ENCODE measurements around the gene CYP20A1.
"Not testable (repeated sequence)": the region's sequence is repeated elsewhere in the genome, so short reads cannot be mapped to it uniquely, and the experiment has no call there.

Gene CYP20A1

DNA sequence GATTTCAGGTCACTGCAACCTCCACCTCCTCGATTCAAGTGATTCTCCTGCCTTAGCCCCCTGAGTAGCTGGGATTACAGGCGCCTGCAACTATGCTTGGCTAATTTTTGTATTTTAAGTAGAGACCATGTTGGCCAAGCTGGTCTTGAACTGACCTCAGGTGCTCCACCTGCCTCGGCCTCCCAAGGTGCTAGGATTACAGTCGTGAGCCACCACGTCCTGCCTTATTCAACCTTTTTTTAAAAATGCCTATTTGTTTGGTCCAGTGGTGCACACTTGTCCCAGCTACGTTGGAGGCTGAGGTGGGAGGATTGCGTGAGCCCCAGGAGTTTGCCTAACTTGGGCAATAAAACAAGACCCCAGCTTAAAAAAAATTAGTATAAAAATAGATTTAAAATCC is 43.3 kb downstream of the CYP20A1 start:
- no peak for DNase-seq

DNA sequence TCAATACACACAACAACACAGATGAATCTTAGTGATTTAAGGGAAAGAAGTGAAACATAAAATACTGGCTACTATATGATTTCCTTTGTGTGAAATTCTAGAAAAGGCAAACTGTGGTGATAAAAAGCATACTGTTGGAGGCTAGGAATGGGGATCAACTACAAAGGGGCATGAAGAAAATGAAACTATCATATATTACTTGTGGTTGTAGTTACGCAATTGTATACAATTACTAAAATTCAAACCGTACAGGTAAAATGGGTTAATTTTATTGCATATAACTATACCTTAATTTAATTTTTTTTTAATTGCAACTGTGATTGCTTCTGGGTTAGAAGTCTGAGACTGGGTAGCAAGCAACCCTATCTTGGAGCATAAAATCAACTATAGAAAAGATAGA is 47.7 kb downstream of the CYP20A1 start:
- no peak for DNase-seq

- no peak for DNase-seq
Observed at GRCh38 chr2:203301667-203302066, 62.8 kb downstream of the CYP20A1 start.

- DNase-seq: not testable (repeated sequence)
Observed at GRCh38 chr2:203302586-203302985, 63.8 kb downstream of the CYP20A1 start.

GRCh38 chr2:203310688-203311436 is 72.0 kb downstream of the CYP20A1 start:
- DNase-seq: no peak

- DNase-seq: no peak
Observed at GRCh38 chr2:203326356-203326755, 87.5 kb downstream of the CYP20A1 start.

GRCh38 chr2:203327582-203327900 is 88.7 kb downstream of the CYP20A1 start:
- DNase-seq: peak in 1 of 2 experiments; percentile 58

DNA sequence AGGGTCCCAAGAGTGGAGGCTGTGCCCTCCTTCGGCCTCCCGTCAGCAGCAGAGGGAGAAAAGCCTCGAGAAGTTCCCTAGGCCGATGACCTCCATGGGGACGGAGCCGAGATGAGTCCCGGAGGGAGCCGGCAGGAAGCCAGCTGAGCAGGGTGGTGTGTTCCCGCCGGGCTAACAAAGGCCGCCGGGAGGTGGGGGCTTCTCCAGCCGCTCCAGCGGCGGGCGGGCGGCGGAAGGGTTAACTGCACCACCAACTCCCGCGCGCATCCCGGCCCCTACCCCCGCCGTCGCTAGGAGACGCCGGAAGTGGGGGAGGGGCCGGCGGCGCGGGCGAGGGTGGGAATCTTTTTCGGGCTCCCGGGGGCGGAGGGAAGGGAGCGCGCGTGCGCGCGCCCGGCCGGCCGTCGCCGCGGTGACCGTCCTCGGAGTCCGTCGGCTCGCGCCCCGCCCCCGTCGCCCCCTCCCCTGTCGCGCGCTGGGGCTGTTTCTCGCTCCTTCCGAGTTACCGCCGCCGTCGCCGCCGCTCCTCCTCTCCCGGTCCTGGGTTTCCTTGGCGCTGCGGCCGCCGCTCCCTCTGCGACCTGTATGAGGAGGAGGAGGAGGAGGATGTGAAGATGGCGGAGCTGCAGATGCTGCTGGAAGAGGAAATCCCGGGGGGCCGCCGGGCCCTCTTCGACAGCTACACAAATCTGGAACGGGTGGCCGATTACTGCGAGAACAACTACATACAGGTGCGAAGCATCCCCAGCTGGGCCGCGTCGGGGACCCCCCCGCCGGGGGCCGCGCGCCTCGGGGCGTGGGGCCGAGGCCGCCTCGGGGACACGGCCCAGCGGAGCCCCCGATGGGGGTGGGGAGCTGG is 89.3 kb downstream of the CYP20A1 start, which contains the start of gene ABI2:
TSS of gene ABI2 (plus strand) at position 494 of the 859 bp plus-strand sequence. CDS start at position 615, 121 bp downstream.
- DNase-seq: peak; percentile 74 to 96

DNA sequence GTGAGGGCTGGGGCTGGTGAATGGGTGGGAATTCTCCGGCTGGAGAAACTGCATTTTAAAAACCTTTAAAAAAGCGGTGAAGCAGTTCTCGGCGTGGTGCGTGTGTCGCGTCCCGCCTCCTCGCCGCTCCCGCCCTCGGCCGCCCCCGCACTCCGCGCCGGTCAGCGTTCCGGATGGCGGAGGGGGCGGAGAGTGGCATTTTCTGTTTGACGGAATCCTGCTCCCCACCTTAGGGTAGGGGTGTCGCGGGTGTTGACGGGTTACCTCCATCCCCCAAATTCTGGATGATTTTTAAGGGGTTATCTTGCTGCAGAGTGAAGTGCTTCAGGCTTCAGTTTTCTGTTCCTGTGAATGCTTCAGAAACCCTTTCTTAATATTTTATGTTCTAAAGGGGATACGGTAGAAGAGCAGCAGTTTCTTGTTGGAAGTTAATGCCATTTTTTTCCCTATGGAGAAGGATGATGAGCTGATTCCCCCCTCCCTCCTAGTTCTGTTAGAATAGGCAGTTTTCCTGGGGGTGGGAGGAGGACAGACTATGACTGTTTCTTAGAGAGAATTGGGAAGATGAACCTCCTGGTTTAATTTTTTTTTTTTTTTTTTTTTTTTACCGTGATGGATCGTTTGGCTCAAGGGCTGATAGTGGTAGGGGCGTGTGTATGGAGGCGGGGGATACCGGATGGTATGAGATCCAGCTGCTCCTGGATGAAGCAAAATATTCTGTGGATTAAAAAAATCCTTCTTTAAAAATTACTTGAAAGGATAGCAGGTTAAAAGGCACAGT is 90.1 kb downstream of the CYP20A1 start:
- DNase-seq: peak; percentile 30 to 71

DNA sequence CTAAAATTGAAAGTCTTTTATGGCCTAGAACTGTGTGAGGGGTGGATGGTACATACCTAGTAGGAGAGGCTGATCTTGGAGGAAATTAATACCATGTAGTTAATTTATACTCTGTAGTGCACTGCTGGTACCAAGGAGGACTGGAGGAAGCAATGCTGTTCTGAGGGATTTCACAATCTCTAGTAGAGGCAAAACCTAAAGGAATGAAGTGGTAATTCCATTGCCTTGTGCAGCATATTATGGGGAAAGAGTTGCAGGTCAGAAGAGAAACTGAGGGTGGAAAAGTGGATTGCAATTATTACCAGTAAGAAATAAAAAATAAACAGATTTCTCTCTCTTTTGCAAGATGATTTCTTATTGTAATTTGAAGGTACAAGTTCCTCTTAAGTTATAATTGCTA is 91.6 kb downstream of the CYP20A1 start:
- DNase-seq: peak in 1 of 2 experiments; percentile 24

DNA sequence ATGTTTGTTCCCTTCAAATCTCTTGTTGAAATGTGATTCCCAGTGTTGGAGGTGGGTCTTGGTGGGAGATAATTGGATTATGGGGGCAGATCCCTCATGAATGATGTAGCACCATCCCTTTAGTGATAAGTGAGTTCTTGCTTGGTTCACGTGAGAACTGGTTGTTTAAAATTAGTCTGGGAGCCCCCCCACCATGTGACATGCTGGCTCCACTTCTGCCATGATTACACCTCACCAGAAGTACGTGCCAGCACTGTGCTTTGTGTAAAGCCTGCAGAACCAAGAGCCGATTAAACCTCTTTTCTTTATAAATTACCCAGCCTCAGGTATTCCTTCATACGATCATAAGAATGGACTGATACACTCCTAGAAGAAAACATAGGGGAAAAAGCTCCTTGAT is 99.5 kb downstream of the CYP20A1 start:
- DNase-seq: no peak

GRCh38 chr2:203340791-203341487 is 102.1 kb downstream of the CYP20A1 start:
- DNase-seq: no peak

GRCh38 chr2:203341741-203342310 is 103.0 kb downstream of the CYP20A1 start:
- DNase-seq: no peak

GRCh38 chr2:203342374-203342773 is 103.6 kb downstream of the CYP20A1 start:
- DNase-seq: not testable (repeated sequence)

DNA sequence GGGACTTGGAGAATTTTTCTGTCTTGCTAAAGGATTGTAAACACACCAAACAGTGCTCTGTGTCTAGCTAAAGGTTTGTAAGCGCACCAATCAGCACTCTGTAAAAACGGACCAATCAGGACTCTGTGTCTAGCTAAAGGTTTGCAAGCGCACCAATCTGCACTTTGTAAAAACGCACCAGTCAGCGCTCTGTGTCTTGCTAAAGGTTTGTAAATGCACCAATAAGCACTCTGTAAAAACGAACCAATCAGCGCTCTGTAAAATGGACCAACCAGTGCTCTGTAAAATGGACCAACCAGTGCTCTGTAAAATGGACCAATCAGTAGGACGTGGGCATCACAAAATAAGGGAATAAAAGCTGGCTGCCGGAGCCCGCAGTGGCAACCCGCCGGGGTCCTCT is 105.8 kb downstream of the CYP20A1 start:
- DNase-seq: no peak

DNA sequence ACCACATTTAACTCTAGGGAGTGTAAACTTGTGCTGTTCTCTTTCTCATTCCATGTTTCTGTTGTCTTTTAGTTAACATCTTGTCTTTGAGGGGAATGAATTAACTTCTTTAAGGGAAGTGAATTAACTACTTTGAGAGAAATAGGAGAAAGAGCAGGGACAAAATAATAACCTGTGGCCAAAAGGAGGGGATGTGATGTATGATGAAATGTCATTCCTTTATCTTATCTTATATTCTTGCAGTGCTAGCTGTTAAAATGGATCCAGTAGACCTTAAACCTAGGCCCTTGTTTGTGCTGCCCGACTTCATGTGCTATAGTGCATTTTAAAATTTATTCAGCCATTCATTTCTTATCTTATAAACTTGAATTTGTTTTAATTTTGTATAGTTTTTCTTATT is 107.8 kb downstream of the CYP20A1 start:
- DNase-seq: no peak

DNA sequence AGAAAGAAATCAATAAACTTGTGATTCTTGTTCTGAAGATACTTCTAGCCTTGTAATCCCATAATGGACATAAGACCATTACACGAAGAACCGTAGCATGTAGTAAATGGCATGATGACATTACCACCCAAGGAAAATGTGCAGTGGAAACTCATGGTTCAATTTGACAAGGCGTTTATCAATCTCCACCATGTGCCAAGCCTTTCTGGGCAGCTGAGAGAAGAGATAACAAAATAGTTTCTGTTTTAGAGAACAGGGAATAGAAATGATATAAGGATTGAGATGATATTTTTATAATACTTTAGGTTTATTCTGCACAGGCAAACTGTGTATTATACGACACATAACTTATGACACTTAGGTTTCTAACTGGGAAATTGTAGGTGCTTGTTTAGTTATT is 108.6 kb downstream of the CYP20A1 start:
- DNase-seq: no peak

DNA sequence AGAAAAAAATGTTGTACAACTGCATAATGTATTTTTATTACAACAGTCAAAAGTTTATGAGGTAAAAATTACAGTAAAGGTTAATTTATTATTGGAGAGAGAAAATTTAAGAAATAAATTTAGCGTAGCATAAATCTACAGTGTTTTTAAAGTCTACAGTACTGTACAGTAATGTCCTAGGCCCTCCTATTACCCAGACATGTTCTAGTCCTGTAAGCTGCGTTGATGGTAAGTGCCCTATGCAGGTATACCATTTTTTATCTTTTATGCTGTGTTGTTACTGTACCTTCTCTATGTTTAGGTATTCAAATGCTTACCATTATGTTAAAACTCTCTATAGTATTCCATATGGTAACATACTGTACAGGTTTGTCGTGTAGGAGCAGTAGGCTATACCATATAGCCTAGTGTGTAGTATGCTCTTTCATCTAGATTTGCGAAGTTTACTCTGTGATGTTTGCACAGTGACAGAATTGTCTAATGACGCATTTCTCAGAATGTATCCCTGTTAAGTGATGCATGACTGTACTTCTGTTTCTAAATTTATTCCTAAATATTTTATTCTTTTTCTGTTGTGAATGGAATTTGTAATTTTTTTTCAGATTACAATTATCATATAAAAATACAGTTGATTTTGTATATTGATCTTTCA is 113.9 kb downstream of the CYP20A1 start:
- DNase-seq: no peak

DNA sequence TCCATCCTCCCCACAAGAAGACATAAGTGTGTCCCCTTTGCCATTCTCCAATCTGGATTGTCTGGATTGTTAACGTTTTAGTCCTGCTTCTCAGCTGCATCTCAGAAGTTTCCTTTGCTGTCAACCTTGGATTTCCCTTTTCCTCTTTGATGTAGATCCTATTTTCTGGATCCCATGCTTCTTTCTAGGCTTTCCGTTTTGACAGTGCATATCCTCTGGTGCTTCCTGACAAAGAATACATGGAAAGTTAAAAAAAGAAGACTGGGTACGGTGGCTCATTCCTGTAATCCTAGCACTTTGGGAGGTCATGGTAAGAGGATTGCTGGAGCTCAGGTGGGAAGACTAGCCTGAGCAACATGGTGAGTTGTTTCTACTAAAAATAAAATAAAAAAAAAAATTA is 116.1 kb downstream of the CYP20A1 start:
- DNase-seq: no peak
